Osteocyte (in vitro differentiated cells): ENCODE measurements around the gene TLE6. TPM values are rescaled to one million over a fixed set of nuclear protein-coding genes. Genes with fewer than 3 reads are reported as not detected.
A peak's percentile ranks its signal among the peaks of the same experiment; 100 is the strongest.
"Not testable (repeated sequence)": the region's sequence is repeated elsewhere in the genome, so short reads cannot be mapped to it uniquely, and the experiment has no call there.

Source experiments
- DNase-seq: peaks from one replicate; pipeline ENCODE4 v3.0.0; 2021; ENCODE audit warnings: mixed read lengths; ENCODE audit not compliant: unreplicated experiment; ENCODE audit errors: extremely low spot score
- H3K27ac Mint-ChIP-seq: one replicate; pipeline ENCODE4 v1.8.0; 2021; ENCODE audit warnings: mild to moderate bottlenecking, mixed read lengths; ENCODE audit not compliant: unreplicated experiment
- H3K27me3 Mint-ChIP-seq: one replicate; pipeline ENCODE4 v1.8.0; 2021; ENCODE audit warnings: mixed read lengths; ENCODE audit not compliant: unreplicated experiment
- H3K36me3 Mint-ChIP-seq: one replicate; pipeline ENCODE4 v1.8.0; 2021; ENCODE audit warnings: mixed read lengths; ENCODE audit not compliant: unreplicated experiment
- H3K4me1 Mint-ChIP-seq: one replicate; pipeline ENCODE4 v1.8.0; 2021; ENCODE audit warnings: mixed read lengths; ENCODE audit not compliant: unreplicated experiment
- H3K4me3 Mint-ChIP-seq: one replicate; pipeline ENCODE4 v1.8.0; 2021; ENCODE audit warnings: mild to moderate bottlenecking, moderate library complexity, mixed read lengths; ENCODE audit not compliant: unreplicated experiment
- H3K9me3 Mint-ChIP-seq: one replicate; pipeline ENCODE4 v1.8.0; 2021; ENCODE audit warnings: mixed read lengths; ENCODE audit not compliant: unreplicated experiment
- CTCF ChIP-seq: fragments of 200-600 bp; sonication (generic); IDR thresholded peaks from 2 replicates; pipeline ENCODE4 v1.5.0; 2021; ENCODE audit warnings: antibody characterized with exemption, mild to moderate bottlenecking, moderate library complexity
- total RNA-seq: library from RNA; stranded (reverse); gene quantifications from 2 replicates; pipeline ENCODE4 v1.2.1, GENCODE V29; 2021

Gene TLE6
- total RNA-seq, 1 donor from 2014 or later, result 1.5 TPM

DNA sequence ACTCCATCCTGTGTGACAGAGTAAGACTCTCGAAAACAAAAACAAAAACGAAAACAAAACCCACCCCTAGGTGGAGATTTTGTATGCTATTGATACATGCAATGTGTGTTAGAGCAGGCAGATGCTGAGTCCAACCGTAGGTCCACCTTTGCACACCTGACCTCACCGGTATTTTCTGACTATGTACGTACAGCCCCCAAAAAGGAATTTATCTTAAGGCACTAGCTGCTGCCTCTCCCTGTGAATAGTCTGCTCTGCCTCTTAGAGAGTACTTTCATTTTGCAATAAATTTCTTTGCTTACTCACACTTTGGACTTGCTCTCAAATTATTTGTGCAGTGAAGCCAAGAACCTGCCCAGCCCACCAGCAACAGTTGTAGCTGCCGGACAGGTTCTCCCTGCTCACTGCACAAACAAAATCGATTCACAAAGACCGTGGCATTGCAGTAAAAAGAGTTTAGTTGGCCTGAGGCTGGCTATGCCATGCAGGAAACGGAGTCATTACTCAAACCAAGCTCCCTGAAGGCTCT lies 24.3 kb upstream of the TLE6 start:
- H3K4me3 Mint-ChIP-seq, result no peak overlapping the region
- peaks cover 14% of the 10 kb centered on the region for H3K4me1 Mint-ChIP-seq
- H3K27me3 Mint-ChIP-seq, result no peaks in the 10 kb centered on the region
- no peak for DNase-seq
- H3K27ac Mint-ChIP-seq, result no peak overlapping the region
- no peak for TF ChIP-seq CTCF
- H3K9me3 Mint-ChIP-seq, result no peaks in the 10 kb centered on the region
- H3K36me3 Mint-ChIP-seq, result peaks cover 1% of the 10 kb centered on the region

DNA sequence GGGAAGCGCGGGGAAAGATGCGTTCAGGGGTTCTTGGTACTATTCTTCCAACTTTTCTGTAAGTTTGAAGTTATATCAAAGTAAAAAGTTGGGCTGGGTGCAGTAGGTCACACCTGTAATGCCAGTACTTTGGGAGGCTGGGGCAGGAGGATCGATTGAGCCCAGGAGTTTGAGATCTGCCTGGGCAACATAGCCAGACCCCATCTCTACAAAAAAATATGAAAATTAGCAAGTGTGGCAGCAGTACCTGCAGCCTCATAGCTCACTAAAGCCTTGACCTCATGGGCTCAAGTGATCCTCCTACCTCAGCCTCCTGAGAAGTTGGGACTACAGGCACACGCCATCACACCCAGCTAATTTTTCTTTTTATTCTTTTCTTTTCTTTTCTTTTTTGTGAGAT lies 20.2 kb upstream of the TLE6 start:
- Mint-ChIP-seq H3K4me3 (no peak overlapping the region), H3K9me3 (no peaks in the 10 kb centered on the region), H3K27me3 (peaks cover 7% of the 10 kb centered on the region), H3K27ac (no peak overlapping the region), H3K4me1 (peaks cover 3% of the 10 kb centered on the region), H3K36me3 (no peaks in the 10 kb centered on the region)
- no peak for DNase-seq
- TF ChIP-seq CTCF, result no peak

DNA sequence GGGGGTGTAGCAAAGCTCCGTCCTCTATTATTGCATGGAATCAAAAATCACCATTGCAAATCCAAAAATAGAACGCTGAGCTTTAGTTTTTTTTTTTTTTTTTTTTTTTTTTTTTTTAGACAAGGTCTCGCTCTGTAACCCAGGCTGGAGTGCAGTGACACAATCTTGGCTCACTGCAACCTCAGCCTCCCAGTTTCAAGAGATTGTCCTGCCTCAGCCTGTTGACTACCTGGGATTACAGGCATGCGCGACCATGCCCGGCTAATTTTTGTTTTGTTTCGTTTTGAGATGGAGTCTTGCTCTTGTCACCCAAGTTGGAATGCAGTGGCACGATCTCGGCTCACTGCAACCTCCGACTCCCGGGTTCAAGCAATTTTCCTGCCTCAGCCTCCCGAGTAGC lies 17.2 kb upstream of the TLE6 start:
- Mint-ChIP-seq H3K4me1 (peaks cover 5% of the 10 kb centered on the region), H3K4me3 (no peak overlapping the region), H3K36me3 (no peaks in the 10 kb centered on the region), H3K27me3 (peaks cover 7% of the 10 kb centered on the region), H3K27ac (no peak overlapping the region), H3K9me3 (no peaks in the 10 kb centered on the region)
- DNase-seq, result no peak
- no peak for TF ChIP-seq CTCF

- peaks cover 7% of the 10 kb centered on the region for H3K27me3 Mint-ChIP-seq
- H3K36me3 Mint-ChIP-seq, result no peaks in the 10 kb centered on the region
- no peak overlapping the region for H3K27ac Mint-ChIP-seq
- no peaks in the 10 kb centered on the region for H3K9me3 Mint-ChIP-seq
- DNase-seq, result peak; percentile 86
- H3K4me3 Mint-ChIP-seq, result peak overlapping the region; percentile 44
- H3K4me1 Mint-ChIP-seq, result peaks cover 5% of the 10 kb centered on the region
- peak; percentile 81 for TF ChIP-seq CTCF
Measured at GRCh38 chr19:2962018-2962670, 15.2 kb upstream of the TLE6 start.

DNA sequence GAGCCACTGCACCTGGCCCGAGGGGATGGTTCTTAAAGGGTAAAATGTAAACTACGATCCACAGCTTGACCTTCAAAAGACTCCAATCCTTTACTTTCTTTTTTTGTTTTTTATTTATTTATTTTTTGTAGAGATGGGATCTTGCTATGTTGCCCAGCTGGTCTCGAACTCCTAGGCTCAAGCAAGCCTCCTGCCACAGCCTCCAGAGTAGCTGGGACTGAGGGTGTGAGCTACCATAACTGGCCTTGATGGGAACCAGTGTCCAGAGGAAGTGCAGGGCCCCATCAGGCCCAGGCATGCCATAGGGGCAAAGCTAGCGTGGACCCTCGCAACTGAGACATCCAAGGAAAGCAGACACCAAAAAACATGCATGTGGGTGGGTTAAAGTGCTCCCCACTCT lies 14.2 kb upstream of the TLE6 start:
- peaks cover 7% of the 10 kb centered on the region for H3K27me3 Mint-ChIP-seq
- no peak overlapping the region for H3K27ac Mint-ChIP-seq
- H3K36me3 Mint-ChIP-seq, result no peaks in the 10 kb centered on the region
- DNase-seq, result no peak
- H3K4me1 Mint-ChIP-seq, result peaks cover 5% of the 10 kb centered on the region
- H3K4me3 Mint-ChIP-seq, result no peak overlapping the region
- TF ChIP-seq CTCF, result no peak
- H3K9me3 Mint-ChIP-seq, result no peaks in the 10 kb centered on the region

DNA sequence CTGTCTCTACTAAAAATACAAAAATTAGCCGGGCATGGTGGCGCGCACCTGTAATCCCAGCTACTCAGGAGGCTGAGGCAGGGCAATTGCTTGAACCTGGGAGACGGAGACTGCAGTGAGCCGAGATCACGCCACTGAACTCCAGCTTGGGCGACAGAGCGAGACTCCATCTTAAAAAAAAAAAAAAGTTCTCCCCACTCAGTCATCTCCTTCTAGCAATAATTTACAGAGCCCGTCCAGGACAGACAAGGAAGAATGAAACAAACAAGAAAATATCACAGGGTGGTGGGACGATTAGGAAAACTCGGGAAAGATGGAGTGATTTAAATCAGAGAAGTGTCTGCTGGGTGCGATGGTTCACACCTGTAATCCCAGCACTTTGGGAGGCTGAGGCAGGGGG lies 13.7 kb upstream of the TLE6 start:
- not testable (repeated sequence) for H3K27me3 Mint-ChIP-seq, H3K27ac Mint-ChIP-seq, H3K4me3 Mint-ChIP-seq, H3K4me1 Mint-ChIP-seq, H3K36me3 Mint-ChIP-seq, H3K9me3 Mint-ChIP-seq, DNase-seq
